H1 (cell line): ENCODE measurements around the gene SYK. TPM values are rescaled to one million over a fixed set of nuclear protein-coding genes. Genes with fewer than 3 reads are reported as not detected.

Experiments
- BACH1 ChIP-seq: IDR thresholded peaks from 2 replicates; pipeline ENCODE4 v1.6.1; 2012; ENCODE audit warnings: low read length, improper control_type of control experiment
- CBX8 ChIP-seq: fragments of 300-800, 300-1000 bp; sonication (generic); IDR thresholded peaks from 2 replicates; pipeline ENCODE4 v1.7.1; 2016; ENCODE audit warnings: low read depth, low read length, borderline replicate concordance
- CEBPB ChIP-seq: IDR thresholded peaks from 2 replicates; pipeline ENCODE4 v1.6.1; 2012; ENCODE audit warnings: low read depth, low read length
- EZH2 ChIP-seq: fragments of 200-600 bp; sonication (generic); IDR thresholded peaks from 2 replicates; pipeline ENCODE4 v1.7.1; 2012; ENCODE audit warnings: low read depth, mild to moderate bottlenecking, moderate library complexity, low read length, inconsistent platforms; ENCODE audit not compliant: severe bottlenecking
- KDM4A ChIP-seq: IDR thresholded peaks from one replicate; pipeline ENCODE4 v1.7.1; 2012; ENCODE audit warnings: low read depth, mild to moderate bottlenecking, moderate library complexity, low read length, inconsistent platforms; ENCODE audit not compliant: severe bottlenecking
- NRF1 ChIP-seq: IDR thresholded peaks from 2 replicates; pipeline ENCODE4 v1.6.1; 2011; ENCODE audit warnings: mild to moderate bottlenecking, low read depth, low read length, improper control_type of control experiment
- PHF8 ChIP-seq: fragments of 200-600 bp; sonication (generic); conservative IDR thresholded peaks from 2 replicates; pipeline ENCODE4 v1.7.1; 2012; ENCODE audit warnings: low read depth, mild to moderate bottlenecking, inconsistent platforms, low read length, moderate library complexity
- RAD21 ChIP-seq, 2 experiments: IDR thresholded peaks in 1 of 2; conservative IDR thresholded peaks in 1 of 2; 2 replicates each; pipeline ENCODE4 v1.6.1; 2011; ENCODE audit warnings: low read depth in 2 of 2, low read length in 2 of 2, improper control_type of control experiment in 1 of 2, inconsistent platforms in 1 of 2, mild to moderate bottlenecking in 1 of 2, moderate library complexity in 1 of 2
- SP2 ChIP-seq: IDR thresholded peaks from 2 replicates; pipeline ENCODE4 v1.6.1; 2012; ENCODE audit warnings: mild to moderate bottlenecking, low read length, inconsistent platforms
- polyA plus RNA-seq, 7 experiments: library from polyadenylated mRNA; depleted of rRNA in 3 of 7; stranded (reverse) in 5 of 7; unstranded in 2 of 7; fragments of >200 nt in 5 of 7; fragments of 200-250 nt in 2 of 7; gene quantifications; 1 replicate in 5 of 7; 2 replicates in 1 of 7; 4 replicates in 1 of 7; pipeline versions ENCODE4 v1.2.1 to v1.2.3, GENCODE V29; 2011 to 2013; ENCODE audit warnings: missing spikeins in 2 of 7, mixed read lengths in 2 of 7
- total RNA-seq: library from RNA; stranded (reverse); fragmentation: NEBNext Ultra II Directional; extraction: Animal tissue kit (Norgen Biotek cat#: 25700); gene quantifications from 2 replicates; pipeline ENCODE4 v1.2.1, GENCODE V29; 2021

SYK gene
- total and polyA plus RNA-seq, 2 of the 8 experiments (the other 6 are each of a cell fraction or from before 2014, with no cell fraction given), result 1.5 to 4.4 TPM

GRCh38 chr9:90841615-90842014 lies 40.0 kb downstream of the SYK start (continued):
- no peak for TF ChIP-seq RAD21 (IDR thresholded peaks at IDR 0.05 in 1 of 2, conservative IDR thresholded peaks at IDR 0.05 in 1 of 2; ENCODE audit: low read depth in 2 of 2, low read length in 2 of 2)
- TF ChIP-seq CEBPB, result no peak
- no peak for TF ChIP-seq EZH2
- TF ChIP-seq NRF1, result no peak
- TF ChIP-seq KDM4A, result no peak
- no peak for TF ChIP-seq CBX8
- TF ChIP-seq BACH1, result no peak
- no peak for TF ChIP-seq SP2
- TF ChIP-seq PHF8, result no peak
